HG03432 (cell line): ENCODE results near the gene RGS19.

Source experiments
- ATAC-seq: cut with Tn5 transposase; IDR thresholded peaks from one replicate; pipeline ENCODE4 v1.9.1; 2021; ENCODE audit warnings: mild to moderate bottlenecking, moderate library complexity; ENCODE audit not compliant: unreplicated experiment

Gene RGS19

GRCh38 chr20:64050261-64051032 is 28.9 kb downstream of the RGS19 start:
- no peak for ATAC-seq

GRCh38 chr20:64049878-64050260 is 29.4 kb downstream of the RGS19 start:
- ATAC-seq, result no peak

- no peak for ATAC-seq
Observed at GRCh38 chr20:64049060-64049877, 30.0 kb downstream of the RGS19 start, which contains the start of gene SOX18. SOX18 (minus strand) TSS chr20:64049639; CDS start chr20:64049516, 123 bp downstream.

GRCh38 chr20:64048402-64049044 is 30.8 kb downstream of the RGS19 start:
- no peak for ATAC-seq

- ATAC-seq, result no peak
Observed at GRCh38 chr20:64047968-64048401, 31.3 kb downstream of the RGS19 start.

- ATAC-seq, result no peak
Observed at GRCh38 chr20:64047046-64047389, 32.3 kb downstream of the RGS19 start.

GRCh38 chr20:64045346-64046011 is 33.8 kb downstream of the RGS19 start:
- no peak for ATAC-seq

- no peak for ATAC-seq
Observed at GRCh38 chr20:64044484-64045247, 34.7 kb downstream of the RGS19 start.

GRCh38 chr20:64043768-64044167 is 35.5 kb downstream of the RGS19 start:
- ATAC-seq, result no peak

- no peak for ATAC-seq
Observed at GRCh38 chr20:64042054-64042781, 37.1 kb downstream of the RGS19 start.

GRCh38 chr20:64041781-64042053 is 37.6 kb downstream of the RGS19 start:
- ATAC-seq, result no peak

- no peak for ATAC-seq
Observed at GRCh38 chr20:64041040-64041780, 38.1 kb downstream of the RGS19 start.

GRCh38 chr20:64040231-64041039 is 38.9 kb downstream of the RGS19 start:
- no peak for ATAC-seq

- no peak for ATAC-seq
Observed at GRCh38 chr20:64039293-64040160, 39.8 kb downstream of the RGS19 start.

GRCh38 chr20:64038565-64039292 is 40.6 kb downstream of the RGS19 start:
- peak; percentile 56 for ATAC-seq

- peak; percentile 41 for ATAC-seq
Observed at GRCh38 chr20:64038224-64038564, 41.1 kb downstream of the RGS19 start.
